ENCODE data around the gene SLC30A7.

The SLC30A7 gene

DNA sequence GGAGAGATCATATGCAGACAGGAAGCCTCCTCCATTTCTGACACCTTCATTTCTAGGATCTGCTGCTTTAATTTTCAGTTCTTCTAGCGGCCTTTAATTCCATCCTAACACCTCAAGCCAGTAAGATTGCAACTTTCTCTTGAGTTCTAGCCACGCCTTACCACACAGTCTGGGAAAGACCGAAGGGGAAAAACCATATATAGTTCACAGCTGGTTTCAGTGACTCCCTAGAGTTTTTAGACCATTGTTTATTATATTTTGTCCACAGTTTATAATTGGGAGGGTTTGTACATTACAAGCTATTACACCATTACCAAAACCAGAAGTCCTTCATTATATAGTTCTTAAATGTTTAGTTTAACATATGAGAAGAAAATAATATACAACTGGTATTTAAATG, 92.2 kb downstream of the SLC30A7 start:
- no peak for DNase-seq

DNA sequence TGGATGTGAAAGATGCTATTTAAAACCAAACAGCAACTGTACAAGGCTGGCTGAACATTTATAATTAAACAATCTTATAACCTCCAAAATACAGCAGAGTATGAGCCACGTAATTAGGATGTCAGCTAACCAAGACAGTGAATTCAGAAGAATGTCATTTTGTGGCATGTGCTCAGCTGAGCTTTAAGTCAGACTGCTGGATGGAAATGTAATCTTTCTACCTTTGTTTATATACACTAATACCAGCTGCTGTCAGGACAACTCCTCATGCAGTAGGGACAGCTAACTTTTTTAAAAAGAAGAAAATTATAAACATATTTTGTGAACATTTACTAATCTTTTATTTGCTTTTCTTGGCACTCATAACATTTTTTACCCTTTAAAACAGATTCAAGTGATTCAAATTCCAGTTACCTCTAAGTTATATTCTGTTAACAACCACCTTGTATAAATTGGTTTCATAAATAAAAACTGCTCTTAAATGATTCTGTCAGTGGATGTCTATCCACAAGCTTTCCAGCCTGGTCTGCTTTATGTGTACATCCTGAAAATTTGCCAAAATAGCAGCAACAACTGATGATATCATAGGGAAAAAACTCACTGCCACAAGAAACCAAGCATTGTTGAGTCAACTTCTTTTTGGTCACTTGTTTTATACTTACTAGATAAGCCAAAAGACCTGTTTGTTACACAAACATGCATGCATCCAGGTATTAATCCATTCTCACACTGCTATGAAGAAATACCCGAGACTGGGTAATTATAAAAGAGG, 93.6 kb downstream of the SLC30A7 start:
- DNase-seq = no peak

DNA sequence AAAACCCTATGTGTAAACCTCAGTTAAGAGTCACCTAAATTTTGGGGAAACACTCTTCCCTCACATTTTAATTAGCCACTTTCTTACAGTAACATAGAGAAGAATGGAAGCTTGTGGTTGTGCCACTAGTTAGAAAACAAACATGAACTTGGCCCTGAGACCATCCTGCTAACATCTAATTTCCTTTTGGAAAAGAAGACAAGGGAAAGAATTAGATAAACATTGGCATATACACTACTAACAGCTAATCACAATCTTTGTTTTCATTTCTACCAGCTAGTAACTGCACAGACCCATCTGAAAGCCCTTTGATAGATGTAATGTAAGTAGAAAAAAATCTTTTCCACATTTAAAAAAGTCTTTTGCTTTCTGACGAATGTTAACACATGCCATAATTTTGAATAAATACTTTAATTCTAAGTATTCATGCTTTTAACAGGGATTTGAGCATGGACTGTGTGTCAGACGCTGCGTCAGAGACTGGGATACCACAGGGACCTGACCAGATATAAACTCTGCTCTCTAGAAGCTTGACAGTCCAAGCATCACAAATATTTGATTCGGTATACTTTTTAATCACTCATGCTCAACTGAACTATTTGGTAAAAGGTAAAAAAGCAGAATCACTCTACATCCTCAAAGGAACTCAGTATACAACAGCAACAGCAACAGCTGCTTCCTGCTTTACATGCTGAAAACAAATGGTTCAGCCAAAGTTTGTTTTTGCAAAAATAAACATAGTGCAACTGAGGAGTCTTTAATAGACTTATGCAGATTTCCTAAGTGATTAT, 99.5 kb downstream of the SLC30A7 start:
- DNase-seq = no peak

DNA sequence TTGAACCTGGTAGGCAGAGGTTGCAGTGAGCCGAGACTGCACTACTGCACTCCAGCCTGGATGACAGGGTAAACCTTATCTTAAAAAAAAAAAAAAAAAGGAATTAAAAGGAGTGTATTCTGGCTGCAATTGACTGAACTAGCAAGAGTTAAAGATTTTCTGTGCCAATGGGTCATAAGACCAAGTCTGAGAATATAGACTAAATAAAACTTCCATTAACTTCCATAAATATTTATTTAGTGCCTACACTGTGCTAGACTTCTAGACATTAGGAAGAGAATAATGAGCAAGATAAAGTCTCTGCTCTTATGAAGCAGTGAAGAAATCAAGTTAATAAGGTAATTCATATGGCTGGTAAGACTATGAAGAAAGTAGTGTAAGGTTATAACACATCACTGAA, 102.5 kb downstream of the SLC30A7 start:
- no peak for DNase-seq

DNA sequence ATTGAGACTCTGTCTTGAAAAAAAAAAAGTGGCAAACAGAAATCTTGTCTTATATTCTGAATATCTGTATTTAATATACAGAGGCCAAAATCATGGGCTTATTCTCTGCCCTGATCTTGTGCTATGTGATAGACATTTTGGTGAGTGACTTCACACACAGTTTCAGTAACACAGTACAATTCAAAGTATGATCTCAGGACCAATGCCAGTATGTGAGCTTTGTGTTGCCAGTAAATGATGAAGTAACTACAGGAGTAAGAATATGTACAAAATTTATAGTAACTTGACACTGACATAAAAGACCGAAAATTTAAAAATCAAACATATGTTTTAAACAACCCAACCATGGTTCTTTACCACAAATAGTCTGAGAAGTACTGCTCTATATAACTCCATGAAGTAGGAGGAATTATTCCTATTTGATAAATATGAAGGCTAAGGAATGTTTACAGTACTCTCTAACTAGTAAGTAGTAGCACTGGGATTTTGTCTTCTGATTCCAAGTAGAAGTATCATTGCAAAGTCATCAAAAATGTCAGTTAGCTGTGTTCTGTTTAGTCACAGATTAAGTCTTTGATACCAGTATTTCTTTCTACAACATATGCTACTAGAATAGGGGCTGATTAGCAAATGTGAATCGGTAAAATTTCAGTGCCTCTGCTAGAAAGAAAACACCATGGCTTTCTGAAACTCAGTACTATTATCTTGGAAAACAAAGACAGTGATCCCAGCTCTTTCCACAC, 104.4 kb downstream of the SLC30A7 start:
- no peak for DNase-seq

DNA sequence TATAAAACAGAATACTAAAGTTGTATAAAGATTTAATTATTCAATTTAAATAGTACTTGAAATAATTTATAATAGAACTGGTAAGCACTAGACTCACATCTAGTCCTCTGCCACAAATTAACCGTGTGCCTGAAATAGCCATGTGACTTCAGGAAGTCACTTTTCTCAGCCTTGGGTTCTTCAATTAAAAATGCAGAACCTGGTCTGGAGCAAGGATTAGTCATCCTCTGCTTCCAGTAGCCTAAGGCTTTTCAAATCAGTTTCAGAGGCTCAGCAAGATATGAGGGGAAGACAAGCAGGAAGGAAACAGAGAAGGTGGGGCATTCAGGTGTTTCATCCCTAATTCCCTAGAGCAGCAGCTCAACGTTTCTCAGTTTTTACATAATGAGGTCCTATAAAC, 106.7 kb downstream of the SLC30A7 start:
- peak; percentile 69 for DNase-seq

DNA sequence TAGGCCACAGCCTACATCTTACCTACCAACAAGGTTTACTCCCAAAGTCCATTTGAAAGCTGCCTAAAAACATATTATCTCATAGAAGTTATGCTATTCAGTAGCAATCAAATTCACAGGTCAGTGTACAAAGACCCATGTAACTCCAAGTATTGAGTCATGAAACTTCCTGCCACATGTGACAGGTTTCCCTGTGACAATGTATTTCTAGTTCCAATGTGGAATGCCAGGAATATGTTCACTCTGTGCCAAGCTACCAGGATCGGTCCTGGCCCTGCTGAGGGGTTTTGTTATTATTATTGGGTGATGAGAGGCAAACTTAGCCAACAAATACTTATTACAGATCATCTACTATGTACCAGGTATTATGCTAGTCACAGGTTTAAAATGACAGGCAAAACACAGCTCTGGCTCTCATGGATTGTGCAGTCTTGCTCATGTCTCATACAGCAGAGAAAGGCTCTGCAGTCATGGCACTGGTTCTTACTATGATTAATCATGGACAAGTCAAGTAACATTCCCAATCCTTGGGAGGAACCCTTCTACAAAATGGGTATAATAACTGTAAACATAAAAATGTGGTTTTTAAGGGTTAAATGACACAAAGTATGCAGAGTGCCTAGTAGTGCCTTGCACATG, 107.2 kb downstream of the SLC30A7 start:
- DNase-seq = no peak

DNA sequence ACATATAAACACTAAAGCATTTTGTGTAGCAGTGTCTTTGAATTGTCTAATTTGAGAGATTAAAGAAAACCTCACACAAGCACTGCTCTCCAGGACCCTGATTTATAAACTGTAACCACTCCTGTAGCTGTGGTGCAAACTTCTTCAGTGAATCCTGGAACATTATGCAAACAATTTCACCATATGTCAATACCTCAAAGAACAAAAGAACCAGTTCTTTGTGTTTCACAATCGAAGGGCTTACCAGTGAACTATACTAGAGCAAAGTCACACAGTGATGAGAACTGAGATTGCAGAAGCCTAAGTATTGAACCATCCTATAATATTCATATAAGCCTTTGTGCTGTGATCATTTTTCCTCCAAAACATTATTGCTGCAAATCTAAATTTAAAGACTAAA, 108.2 kb downstream of the SLC30A7 start:
- DNase-seq = peak; percentile 75

DNA sequence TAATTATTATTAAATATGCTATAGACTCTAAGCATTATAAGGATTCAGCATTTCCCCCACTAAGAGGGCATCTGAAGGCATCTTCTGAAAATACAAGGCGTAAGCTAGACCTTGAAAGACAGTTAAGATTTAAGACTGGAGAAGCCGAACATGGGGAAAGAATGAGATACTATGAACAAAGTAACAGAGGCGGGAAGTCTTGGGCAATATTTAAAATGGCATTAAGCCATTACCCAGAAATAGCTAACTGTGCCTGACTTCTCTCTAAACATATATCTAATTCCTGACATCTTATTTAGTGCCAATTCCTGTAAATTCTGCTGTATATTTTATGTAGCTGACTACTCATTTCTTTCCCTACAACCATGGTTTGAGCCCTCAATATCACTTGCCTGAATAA, 108.8 kb downstream of the SLC30A7 start:
- peak; percentile 37 for DNase-seq

DNA sequence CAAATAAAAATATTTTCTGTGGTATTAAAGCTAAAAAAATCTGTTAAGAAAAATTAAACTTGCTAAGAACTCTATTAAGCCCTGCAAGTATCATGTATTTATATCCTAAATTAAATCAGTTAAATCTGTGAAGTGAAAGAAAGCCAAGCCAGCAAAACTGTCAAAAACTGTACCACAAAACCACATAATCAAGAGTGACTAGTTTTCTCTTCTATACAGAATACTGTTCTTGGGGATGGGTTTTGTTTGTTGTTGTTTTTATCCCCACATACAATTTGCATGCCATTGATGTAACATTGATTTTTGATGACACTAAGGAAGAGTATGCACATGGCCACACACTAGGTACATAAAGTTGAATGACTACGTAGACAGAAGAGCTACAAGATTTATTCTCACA, 109.3 kb downstream of the SLC30A7 start:
- no peak for DNase-seq

DNA sequence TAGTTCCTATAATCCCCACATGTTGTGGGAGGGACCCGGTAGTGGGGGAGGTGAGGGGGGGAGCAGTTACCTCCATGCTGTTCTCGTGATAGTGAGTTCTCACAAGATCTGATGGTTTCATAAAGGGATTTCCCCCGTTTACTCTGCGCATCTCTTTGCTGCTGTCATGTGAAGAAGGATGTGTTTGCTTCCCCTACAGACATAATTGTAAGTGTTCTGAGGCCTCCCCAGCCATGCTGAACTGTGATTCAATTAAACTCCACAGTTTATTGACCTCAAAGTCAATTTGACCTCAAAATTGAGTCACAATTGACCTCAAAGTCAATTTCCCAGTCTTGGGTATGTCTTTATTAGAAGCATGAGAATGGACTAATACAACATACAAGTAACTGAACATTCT, 110.0 kb downstream of the SLC30A7 start:
- DNase-seq = no peak

DNA sequence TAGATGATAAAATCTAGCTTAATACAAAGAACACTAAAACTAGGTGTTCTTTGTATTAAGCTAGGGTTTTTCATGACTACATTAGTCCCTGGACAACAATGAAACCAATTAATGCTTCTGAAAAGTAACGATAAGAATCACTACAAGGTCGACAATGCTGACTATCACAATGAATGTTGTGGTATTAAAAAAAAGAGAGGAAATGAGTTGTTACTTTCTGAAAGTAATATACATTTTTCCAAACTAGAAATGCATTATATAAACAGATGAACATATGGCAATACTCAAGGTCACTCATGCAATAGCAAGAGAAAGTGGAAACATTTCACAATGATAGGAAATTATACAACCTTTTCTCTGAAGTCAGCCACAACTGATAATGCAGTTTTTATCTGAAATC, 110.7 kb downstream of the SLC30A7 start:
- no peak for DNase-seq

DNA sequence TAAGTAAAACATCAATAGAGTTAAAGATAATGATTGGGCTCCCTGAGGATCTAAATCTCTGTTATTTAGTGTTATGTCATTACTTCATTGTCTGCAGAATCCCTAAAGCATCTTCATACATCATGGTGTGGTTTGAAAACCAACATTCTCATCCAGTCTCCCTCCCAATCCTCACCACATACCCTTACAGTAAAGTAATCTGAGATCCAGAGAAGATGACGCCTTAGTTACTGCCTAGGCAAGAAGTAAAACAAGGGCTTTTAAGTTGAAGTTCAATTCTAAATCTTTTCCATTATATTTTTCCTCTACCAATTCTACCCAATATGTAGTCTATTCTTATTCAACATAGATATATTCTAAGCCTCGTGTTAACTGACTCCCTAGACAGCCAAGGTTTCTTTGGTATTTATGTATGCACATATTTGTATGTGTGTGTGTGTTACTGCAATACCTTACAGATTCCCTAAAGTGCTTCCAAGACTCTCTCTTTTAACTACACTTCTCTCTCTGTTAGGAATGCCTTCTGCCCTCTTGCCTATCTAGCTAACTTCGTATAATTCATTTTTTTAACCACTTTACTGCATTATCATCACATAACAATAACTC, 112.4 kb downstream of the SLC30A7 start:
- DNase-seq = no peak

DNA sequence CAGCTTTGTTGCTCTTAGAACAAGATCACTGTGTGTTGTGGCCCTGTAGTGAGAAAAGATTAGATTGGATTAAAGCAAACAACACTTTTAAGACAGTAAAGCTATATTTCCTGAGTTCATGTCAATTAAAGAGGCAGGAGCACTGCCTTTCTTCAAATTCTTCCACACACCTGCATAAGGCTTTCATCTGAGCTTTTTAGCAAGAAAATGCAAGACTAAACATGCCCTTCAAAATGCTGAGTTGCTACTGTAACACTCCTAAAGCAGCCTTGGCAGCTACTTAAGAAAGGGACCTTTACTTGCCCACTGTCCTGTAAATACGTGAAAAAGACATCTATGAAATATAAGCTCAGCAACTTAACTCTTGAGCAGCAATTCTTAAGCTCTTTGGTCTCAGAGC, 117.9 kb downstream of the SLC30A7 start:
- DNase-seq = no peak

DNA sequence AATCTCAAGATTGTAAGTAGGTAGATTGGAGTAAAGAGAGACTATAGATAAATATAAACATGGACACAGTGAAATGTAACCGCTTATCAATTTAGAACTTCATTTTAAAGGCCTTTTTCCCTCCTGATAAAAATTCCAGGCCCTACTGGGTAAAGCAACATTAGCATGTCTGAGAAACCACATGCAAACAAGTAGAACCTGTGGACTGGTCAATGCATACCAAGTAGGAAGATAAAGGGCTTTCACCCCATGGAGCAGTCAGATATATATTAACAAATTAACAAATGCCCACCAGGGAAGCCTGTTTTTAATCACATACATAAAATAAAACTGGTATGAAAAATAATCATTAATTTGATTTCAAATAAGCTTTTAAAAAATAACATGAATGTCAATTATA, 121.6 kb downstream of the SLC30A7 start:
- DNase-seq = no peak

DNA sequence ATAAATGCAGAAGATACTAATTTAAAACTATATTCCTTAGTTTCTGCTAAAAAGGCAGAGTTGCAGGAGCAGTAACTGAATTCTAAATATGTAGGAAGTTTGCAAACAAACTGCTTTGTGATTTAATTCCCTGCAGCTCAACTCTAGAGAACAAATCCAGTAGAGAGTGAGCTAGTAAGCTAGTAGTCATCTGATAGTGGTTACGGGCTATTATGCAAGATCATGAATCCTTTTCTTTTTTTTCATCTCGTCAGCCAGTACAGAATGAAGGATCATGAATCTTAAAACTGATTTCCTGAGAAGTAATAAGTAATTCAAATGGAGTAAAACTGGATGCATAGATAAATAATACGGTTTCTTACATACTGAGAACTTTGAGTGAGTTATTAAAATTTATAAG, 126.4 kb downstream of the SLC30A7 start:
- DNase-seq = peak; percentile 58

DNA sequence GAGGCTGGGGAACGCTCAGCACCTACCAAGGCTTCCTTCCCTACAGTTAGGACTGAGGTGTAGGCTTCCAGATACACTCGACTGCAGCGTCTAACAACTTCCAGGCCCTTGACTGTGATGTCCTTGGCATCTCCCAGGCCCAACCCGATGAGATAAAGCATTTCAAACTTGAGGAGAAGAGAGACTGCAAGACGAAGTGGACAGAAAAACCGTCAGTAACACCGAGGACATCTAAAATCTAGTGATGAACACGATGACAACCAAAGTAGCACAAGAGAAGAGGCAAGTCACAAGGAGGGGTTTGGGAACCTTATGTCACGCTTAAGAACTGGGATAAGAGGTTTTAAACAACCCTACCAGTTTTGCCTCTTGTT, 129.4 kb downstream of the SLC30A7 start:
- no peak for DNase-seq

DNA sequence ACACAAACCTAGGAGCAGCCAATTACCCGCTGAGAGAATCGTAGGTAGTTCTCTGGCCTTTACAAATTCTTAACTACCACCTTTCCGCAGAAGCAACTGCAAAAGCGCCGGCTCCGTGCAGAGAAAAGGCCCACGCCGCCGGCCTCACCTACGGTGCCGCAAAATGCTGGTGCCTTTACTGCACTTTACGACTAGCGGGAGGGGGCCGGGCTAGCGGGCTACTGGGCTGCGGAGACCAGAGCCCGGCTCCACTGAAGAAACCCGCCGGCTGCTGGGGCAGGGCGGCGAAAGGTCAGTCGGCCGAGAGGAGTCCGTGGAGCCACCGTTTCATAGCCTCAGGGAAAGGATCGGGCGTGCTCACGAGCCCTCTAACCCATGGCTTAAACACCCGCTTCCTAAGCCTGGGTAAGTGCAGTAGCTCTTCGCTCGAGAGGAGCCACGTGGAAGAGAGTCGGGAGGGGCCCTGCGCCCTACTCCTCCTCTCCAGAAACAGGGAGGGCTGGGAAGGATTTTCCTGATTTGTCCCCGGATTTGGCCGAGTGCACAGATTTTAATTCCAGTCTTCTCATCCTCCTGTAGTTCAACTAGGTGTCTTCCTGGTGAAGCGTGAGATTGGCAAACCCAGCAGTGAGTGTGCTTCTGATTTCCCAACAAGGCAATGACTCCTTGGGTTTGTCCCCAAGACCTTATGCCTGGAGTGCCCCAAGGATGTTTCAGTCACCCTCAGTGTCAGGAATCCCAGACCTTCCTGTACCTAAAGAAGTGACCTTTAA, 130.0 kb downstream of the SLC30A7 start, which contains the start of gene DPH5:
Gene DPH5, minus strand, starts transcription at position 128 of the 773 bp plus-strand sequence. CDS start 341 bp downstream, outside the sequence.
- peak; percentile 78 for DNase-seq

DNA sequence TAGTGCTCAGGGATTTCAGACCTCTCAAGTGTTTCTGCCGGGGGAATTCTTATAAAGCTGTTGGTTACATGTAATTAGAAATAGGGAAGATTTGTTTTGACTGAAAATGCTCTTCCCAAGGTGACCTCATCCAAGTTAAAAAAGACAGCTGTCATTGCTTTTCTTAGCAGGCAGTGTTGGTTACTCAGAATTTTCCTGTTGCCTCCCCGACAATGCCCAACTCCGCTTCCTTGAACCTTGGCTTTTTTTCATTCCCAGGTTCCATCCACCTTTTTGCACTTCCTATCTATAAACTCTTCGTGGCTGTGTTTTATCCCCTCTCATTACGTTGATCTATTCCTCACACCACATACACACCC, 130.5 kb downstream of the SLC30A7 start:
- DNase-seq = no peak

DNA sequence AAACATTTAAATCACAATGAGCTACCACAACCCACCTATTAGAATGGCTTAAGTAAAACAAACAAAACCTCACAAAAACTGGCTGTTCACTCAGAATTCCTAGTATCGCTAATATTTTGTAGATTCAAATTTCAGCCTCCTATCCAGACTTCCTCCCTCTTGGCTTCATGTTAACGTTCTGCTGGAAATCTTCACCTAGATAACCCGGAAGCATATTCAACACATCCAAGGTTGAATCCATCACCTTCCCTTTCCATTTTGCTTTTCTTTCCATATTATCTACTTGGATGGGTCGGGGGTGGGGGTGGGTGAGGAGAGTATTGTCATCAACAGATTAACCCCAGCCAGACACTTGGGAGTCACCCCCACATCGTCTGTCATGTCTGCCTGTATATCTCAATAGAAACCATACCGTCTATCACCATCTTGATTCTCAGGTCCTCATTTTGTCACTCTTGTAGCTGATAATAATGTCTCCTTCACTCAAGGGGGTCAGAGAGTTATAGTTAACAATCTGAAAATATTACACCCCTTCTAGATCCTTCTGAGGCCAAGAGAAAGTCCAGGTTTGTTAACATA, 131.4 kb downstream of the SLC30A7 start:
- no peak for DNase-seq

DNA sequence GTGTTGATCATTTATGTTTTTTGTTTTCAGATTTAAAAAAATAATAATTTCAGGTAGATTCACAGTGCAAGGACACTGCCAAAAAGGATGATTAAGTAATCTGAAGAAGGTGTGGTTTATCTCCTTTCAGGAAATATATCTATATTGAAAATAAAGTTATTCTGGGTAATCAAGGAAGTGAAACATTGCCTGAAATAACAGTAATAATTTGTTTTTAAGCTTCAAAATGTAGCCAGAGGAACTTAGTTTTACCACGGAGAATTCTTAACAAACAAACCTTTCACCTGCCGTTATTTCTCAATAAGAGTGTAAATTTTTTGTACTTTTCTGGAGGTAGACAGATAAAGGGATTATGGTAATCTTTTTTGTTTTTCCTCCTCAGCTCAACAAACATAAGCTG, 132.6 kb downstream of the SLC30A7 start:
- DNase-seq = no peak

DNA sequence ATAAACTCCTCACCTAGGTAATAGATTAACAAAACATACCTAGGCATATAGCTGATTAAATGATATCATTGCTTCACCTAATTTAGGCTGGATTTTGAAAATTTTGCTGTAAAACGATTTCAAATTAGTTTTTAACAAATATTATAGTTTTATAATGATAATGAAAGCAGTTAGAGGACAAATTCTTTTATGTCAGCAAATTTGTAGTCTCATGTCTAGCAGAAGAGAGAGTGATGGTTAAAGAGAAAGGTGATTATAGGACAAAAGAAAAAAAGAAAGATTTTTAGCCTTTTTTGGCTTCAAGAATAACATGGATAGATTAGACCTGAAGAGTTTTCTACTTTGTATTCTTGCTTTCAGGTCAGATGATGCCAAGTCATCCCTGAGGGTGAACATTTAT, 133.3 kb downstream of the SLC30A7 start:
- DNase-seq = no peak
